ENCODE results near the gene MEGF6.

- TF ChIP-seq POLR2A (IDR thresholded peaks at IDR 0.05; ENCODE audit: low read depth, low read length) (no peak), EZH2 (IDR thresholded peaks at IDR 0.05; ENCODE audit: borderline replicate concordance, low read depth, low read length, severe bottlenecking) (no peak), FOS (IDR thresholded peaks at IDR 0.05; ENCODE audit: borderline replicate concordance, insufficient read depth, low read length) (no peak), MYC (IDR thresholded peaks at IDR 0.05; ENCODE audit: low read depth, low read length) (no peak), JUN (IDR thresholded peaks at IDR 0.05; ENCODE audit: borderline replicate concordance, insufficient read depth, insufficient read length, low read depth) (no peak)
- TF ChIP-seq, protein P1, sequence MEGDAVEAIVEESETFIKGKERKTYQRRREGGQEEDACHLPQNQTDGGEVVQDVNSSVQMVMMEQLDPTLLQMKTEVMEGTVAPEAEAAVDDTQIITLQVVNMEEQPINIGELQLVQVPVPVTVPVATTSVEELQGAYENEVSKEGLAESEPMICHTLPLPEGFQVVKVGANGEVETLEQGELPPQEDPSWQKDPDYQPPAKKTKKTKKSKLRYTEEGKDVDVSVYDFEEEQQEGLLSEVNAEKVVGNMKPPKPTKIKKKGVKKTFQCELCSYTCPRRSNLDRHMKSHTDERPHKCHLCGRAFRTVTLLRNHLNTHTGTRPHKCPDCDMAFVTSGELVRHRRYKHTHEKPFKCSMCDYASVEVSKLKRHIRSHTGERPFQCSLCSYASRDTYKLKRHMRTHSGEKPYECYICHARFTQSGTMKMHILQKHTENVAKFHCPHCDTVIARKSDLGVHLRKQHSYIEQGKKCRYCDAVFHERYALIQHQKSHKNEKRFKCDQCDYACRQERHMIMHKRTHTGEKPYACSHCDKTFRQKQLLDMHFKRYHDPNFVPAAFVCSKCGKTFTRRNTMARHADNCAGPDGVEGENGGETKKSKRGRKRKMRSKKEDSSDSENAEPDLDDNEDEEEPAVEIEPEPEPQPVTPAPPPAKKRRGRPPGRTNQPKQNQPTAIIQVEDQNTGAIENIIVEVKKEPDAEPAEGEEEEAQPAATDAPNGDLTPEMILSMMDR (IDR thresholded peaks at IDR 0.05; ENCODE audit: extremely low read depth in 1 of 2, insufficient read depth in 1 of 2, low read depth in 1 of 2, low read length in 2 of 2), result no peak
These were observed 35.3 kb upstream of the MEGF6 start for GRCh38 chr1:3646596-3646995.

All from endothelial cell of umbilical vein (primary cell).